NCI-H345 (cell line): ENCODE measurements around the gene TLX1.

Experiments
- DNase-seq: peaks from one replicate; lab custom pipeline; 2025; lab: John Stamatoyannopoulos, UW

The TLX1 gene

GRCh38 chr10:101112799-101113594 is 18.1 kb upstream of the TLX1 start:
- DNase-seq: no peak

- DNase-seq: no peak
These were observed 17.2 kb upstream of the TLX1 start for GRCh38 chr10:101113890-101114403.

DNA sequence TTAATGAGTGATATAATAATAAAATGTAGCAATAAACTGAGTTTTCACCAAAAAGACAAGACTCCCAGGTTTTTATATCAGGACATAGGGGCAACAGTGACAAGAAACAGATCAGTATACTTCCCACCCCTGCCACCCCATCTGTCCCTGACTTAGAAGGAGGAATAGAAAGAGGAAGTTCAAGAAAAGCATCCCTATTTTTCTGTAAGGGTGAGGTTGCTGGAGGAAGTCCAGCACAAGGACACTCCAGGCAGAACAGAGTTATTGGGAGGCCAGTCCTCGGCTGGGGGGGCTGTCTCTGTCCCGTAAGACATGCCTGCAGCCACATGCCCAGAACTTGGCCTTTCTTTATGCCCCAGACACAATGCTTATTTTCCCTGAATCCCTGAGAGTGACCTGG is 16.5 kb upstream of the TLX1 start:
- no peak for DNase-seq

GRCh38 chr10:101116754-101117153 is 14.3 kb upstream of the TLX1 start:
- DNase-seq: no peak

DNA sequence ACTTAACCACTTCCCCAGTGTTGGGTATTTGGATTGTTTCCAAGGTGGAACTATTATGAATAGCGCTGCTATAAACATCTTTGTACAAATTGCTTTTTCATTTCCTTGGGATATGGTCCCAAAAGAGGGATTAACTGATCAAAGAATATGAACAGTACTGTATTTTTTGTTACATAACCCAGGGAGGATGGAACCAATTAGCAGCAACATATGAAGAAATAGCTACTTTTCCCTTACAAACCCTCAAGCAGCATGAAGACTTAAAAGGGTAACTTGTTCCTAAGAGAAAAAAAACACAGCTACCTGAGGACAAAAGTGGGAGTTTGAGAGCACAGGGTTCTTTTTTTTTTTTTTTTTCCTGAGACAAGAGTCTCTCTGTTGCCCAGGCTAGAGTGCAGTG is 13.1 kb upstream of the TLX1 start:
- DNase-seq: no peak

DNA sequence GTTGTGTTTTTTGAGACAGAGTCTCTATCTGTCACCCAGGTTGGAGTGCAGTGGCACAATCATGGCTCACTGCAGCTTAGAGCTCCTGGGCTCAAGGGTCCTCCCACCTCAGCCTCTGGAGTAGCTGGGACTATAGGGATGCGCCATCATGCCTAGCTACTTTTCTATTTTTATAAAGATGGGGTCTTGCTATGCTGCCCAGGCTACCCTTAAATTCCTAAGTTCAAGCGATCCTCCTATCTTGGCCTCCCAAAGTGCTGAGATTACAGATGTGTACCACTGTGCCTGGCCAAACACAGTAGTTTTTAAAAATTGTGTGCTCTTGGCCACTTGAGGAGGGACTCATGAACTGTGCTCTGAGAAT is 10.6 kb upstream of the TLX1 start:
- DNase-seq: no peak

DNA sequence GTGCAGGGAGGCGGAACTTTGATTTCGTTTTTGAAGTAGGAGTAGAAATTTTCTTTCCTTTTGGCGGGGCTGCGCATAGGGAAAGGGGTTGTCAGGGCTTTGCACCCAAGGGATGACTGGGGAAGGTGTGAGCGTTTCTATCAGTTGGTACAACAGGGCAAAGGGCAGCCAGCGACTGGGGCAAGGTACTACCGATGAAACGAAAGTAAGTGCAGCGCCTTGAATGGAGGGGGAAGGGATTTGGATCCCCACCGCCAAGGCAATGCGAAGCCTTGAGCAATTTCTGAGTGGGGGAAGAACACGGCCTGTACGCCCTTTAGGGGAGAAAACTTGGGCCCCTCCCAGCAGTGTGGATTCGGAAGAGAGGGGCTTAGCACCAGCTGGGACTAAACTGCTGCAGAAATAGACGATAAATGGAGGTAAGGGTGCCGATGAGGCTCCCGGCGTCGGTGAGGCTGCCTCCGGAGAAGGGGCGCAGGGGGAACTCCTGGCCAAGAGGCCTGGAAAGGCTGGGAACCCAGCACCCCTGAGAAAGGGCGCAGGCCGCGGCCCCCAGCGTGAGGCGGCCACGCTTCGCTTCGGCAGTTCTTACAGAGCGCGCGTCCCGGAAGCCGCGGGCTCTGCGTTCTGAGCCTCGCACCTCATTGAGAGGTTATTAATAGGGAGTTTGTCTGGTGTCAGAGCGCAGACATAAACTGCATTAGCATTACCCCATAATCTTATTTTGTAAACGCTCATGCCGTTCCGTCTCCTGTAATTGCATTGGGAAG is 10.0 kb upstream of the TLX1 start:
- DNase-seq: no peak

DNA sequence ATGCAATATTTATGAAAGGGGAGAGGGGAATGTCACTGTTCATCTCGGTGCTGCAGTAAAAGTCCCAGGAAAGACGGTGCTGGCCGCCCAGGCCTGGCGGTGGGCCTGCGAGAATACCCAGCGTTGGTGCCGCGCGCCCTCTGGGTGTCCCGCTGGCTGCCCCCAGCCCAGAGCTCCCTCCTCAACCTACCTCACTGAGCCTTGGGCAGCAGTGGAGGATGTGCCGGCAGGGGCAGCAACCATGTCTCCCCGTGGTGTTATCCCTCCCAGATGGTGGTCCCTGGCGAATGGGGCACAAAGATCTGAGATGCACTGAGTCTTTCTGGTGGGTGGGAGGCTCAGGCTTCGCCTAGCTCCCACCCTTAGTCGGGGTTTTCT is 9.5 kb upstream of the TLX1 start:
- DNase-seq: no peak

- DNase-seq: no peak
These were observed 8.6 kb upstream of the TLX1 start for GRCh38 chr10:101122270-101123084.

DNA sequence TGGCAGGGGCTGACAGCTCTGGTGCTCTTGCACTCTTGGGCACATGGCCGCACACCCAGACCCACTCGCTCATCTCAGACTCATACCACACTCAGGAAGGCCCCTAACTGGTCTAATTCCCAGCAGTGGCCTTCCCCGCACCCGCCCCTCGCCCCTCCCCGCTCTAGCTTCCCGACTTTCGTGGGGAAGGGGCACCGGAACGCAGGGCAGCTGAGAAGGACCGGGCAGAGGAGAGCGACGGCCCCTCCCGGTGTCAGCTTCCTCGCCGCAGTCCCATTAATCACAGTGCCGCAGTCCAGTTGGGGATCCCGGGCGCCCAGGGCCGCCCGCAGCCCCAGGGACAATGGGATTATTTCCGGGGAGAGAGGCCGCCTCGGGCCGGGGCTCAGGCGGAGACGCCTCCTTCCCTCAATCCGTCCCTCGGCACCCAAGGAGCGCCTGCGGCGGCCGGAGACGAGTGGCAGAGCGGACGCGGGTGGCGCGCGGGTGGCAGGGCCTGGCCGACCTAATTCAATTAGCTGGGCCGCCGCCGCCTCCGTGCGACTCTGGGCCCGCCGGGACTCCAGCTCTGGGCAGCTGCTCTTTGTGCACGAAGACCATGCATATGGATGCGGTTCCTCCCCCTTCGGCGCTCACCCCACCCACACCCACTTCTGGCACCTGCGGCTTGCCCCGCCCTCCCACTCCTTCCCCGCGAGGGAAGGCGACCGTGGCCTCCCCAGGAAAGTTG is 7.8 kb upstream of the TLX1 start:
- DNase-seq: peak; percentile 28

DNA sequence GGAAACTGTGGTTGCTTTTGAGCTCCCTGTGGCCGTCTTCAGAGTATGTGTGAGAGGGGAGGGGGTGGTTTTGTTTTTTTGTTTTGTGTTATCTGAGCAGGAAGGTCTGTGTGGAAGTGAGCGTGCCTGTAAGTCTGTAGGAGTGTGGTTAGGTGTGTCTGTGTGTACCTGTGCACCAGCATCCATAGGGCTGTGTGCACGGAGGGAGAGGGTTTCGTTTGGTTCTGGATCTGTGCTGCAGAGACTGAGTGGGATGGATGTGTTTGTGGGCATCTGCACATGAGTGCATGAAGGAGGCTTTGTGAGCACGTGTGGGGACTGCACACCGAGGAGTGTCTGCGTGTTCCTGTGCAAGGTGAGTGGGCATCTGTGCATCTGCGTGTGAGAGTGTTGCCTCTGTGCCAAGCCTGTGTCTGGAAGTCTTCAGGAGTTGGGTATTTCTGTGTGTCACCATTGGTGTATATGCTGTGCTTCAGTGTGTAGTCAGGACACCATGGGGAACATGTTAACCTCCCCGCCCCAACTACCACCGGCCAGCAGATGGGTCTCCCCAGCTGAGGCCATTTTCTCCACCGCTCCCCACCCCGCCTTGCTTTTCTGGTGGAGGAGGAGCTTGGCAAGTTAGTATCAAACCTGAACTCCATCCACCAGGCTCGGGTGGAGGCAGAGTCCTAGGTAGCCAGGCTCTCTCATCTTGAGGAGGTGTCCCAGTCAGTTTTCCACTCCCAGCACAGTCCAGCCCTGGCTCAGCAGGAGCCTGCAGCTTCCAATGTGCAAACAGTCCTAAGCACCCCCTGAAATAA is 7.1 kb upstream of the TLX1 start:
- no peak for DNase-seq

GRCh38 chr10:101124933-101125332 is 6.2 kb upstream of the TLX1 start:
- no peak for DNase-seq

GRCh38 chr10:101126684-101127628 is 4.1 kb upstream of the TLX1 start:
- DNase-seq: no peak

DNA sequence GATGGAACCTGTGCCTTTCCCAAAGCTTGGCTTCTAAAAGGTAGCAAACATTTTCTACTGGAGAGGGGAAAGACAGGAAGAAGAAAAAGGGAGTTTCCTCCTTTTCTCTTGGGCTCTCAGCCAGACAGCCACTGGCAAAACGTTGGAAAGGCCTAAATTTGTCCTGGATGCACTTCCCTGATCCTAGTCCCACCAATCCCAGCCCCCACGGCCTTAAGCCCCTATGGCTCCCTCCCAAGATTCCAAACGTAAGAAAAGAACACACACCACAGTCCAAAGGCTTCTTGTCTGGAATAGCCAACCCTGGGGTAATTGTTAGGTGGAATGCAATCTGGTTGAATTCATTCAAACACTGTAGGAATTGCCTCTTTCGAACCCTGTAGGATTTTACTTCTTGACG is 959 bp upstream of the TLX1 start:
- no peak for DNase-seq

DNA sequence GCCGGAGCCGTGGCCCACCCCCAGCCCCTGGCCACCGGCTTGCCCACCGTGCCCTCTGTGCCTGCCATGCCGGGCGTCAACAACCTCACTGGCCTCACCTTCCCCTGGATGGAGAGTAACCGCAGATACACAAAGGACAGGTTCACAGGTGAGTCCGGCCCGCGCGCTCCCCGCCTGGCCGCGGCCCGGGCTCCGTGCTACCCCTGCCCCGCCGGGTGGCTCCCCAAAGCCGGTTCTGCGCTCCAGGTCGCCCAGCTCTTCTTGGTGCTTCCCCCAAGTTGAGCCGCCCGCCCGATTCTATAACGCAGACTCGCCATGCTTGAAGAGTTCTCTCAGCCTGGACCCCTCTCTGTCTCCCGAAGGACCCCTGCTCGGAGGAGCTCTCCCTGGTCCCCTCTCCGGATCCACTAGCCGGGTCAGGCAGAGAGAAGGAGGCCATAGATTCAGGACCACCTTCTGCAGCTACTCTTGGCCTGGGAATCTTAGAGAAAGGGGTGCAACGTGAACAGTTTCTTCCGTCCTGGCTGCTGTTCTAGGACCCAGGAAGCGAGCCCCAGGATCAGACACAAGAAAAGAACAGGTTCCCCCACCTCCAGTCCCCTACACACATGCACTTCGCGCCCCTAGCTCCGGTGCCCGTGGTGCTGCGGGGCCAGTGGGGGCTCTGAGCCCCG is 999 bp downstream of the TLX1 start:
- DNase-seq: no peak

DNA sequence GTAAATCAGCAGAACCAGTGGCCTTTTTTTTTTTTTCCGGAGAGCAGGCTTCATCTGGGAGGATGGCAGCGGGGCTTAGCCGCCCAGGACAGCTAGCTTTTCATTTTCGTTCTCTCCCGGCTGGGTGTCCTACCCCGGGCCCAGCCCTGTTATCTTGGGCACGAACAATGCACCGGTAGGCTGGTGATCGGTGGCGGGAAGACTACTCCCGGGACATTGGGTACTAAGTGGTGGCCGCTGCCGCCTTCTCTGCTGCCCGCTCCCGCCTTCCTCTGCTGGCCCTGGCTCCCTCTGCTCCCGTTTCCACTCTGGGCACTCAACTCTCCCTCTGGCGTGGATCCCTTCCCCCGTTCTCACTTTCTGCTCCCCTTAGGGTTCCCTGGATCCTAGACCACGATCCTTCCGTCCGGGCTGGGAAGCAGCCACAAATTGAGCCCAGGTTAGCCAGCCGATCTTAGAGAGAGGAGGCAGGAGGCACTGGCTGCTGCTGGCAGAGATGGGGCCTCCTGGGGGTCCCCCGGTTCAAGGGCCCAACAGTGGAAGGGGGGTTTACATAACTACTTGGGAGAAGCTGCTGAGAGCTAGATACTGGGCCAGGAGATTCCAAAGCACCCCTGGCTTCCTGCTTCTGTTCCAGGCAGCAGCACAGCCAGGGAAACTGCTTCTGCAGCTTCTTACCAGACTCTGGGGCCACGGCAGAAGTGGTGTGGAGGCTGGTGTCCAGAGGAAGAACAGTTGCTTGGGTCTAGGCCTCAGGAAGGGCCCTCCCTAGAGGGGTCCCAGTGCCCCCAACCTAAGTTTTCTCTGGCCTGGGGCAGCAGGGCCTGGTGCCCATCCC is 1.8 kb downstream of the TLX1 start:
- DNase-seq: no peak

GRCh38 chr10:101133489-101134298 is 2.6 kb downstream of the TLX1 start:
- no peak for DNase-seq
